Hepatocyte (in vitro differentiated cells): Measurements from ENCODE around the gene PLPP1.

Experiments
- CTCF ChIP-seq: fragments of 200-600 bp; sonication (generic); IDR thresholded peaks from 2 replicates; pipeline ENCODE4 v1.5.1; 2016; ENCODE audit warnings: antibody characterized with exemption, mild to moderate bottlenecking; ENCODE audit not compliant: poor library complexity
- EZH2phosphoT487 ChIP-seq: fragments of 200-600 bp; sonication (generic); IDR thresholded peaks from one replicate; pipeline ENCODE4 v1.6.1; 2018; ENCODE audit warnings: antibody characterized with exemption, mild to moderate bottlenecking, low read depth, moderate library complexity; ENCODE audit not compliant: unreplicated experiment, severe bottlenecking

- no peak for TF ChIP-seq CTCF
- TF ChIP-seq EZH2phosphoT487: no peak
These were observed 15.9 kb downstream of the PLPP1 start for GRCh38 chr5:55518831-55519390.
